Osteoblast (primary cell): ENCODE measurements around the gene COL27A1. TPM values are rescaled to one million over a fixed set of nuclear protein-coding genes. Genes with fewer than 3 reads are reported as not detected.
"Not testable (repeated sequence)": the region's sequence is repeated elsewhere in the genome, so short reads cannot be mapped to it uniquely, and the experiment has no call there.

Experiments used
- DNase-seq: peaks from one replicate; pipeline ENCODE4 v3.0.0; 2011; ENCODE audit warnings: low spot score, mixed read lengths; ENCODE audit not compliant: insufficient read length; ENCODE audit errors: missing footprints
- H2AFZ ChIP-seq: 2 replicates; pipeline ENCODE4 v1.6.0; 2011; ENCODE audit warnings: mild to moderate bottlenecking, low read length
- H3K27ac ChIP-seq: 2 replicates; pipeline ENCODE4 v1.5.1; 2011; ENCODE audit warnings: mild to moderate bottlenecking, low read depth, low read length, moderate library complexity
- H3K27me3 ChIP-seq: 2 replicates; pipeline ENCODE4 v1.6.0; 2012; ENCODE audit warnings: mild to moderate bottlenecking, control low read depth, inconsistent platforms, low read length, moderate library complexity; ENCODE audit not compliant: insufficient read depth
- H3K36me3 ChIP-seq: 2 replicates; pipeline ENCODE4 v1.5.1; 2011; ENCODE audit warnings: mild to moderate bottlenecking, low read length, control low read depth, moderate library complexity; ENCODE audit not compliant: insufficient read depth
- H3K4me1 ChIP-seq: 2 replicates; pipeline ENCODE4 v1.5.1; 2011; ENCODE audit warnings: mild to moderate bottlenecking, low read length, control low read depth, moderate library complexity; ENCODE audit not compliant: insufficient read depth
- H3K4me2 ChIP-seq: 2 replicates; pipeline ENCODE4 v1.6.0; 2011; ENCODE audit warnings: mild to moderate bottlenecking, low read length; ENCODE audit not compliant: insufficient read depth
- H3K4me3 ChIP-seq: fragments of 200-600 bp; sonication (generic); 3 replicates; pipeline ENCODE4 v1.5.1; 2012; ENCODE audit warnings: mild to moderate bottlenecking, low read length, inconsistent platforms; ENCODE audit not compliant: insufficient read depth
- H3K79me2 ChIP-seq: 2 replicates; pipeline ENCODE4 v1.6.0; 2012; ENCODE audit warnings: mild to moderate bottlenecking, low read length, control low read depth, inconsistent platforms; ENCODE audit not compliant: insufficient read depth
- H3K9me3 ChIP-seq: 2 replicates; pipeline ENCODE4 v1.5.1; 2011; ENCODE audit warnings: low read depth, low read length, control low read depth
- H4K20me1 ChIP-seq: 2 replicates; pipeline ENCODE4 v1.6.0; 2012; ENCODE audit warnings: mild to moderate bottlenecking, low read length, control low read depth; ENCODE audit not compliant: insufficient read depth
- CTCF ChIP-seq: IDR thresholded peaks from 2 replicates; pipeline ENCODE4 v1.5.1; 2011; ENCODE audit warnings: mild to moderate bottlenecking, low read depth, low read length, moderate library complexity; ENCODE audit errors: extremely low read depth
- total RNA-seq: library from RNA; depleted of rRNA; stranded (reverse); fragments of >200 nt; gene quantifications from 2 replicates; pipeline ENCODE4 v1.2.3, GENCODE V29; 2012

Gene COL27A1
- total RNA-seq, 1 donor = 10.1 TPM

GRCh38 chr9:114324492-114324891 lies 169.2 kb downstream of the COL27A1 start:
- no peaks in the 10 kb centered on the region for H3K27me3 ChIP-seq
- H3K79me2 ChIP-seq = no peaks in the 10 kb centered on the region
- peak; percentile 23 for DNase-seq
- no peak overlapping the region for H3K27ac ChIP-seq
- no peak overlapping the region for H3K4me2 ChIP-seq
- no peaks in the 10 kb centered on the region for H3K36me3 ChIP-seq
- H3K4me3 ChIP-seq = no peak overlapping the region
- no peaks in the 10 kb centered on the region for H4K20me1 ChIP-seq
- H2AFZ ChIP-seq = no peak overlapping the region
- peaks cover 7% of the 10 kb centered on the region for H3K4me1 ChIP-seq
- TF ChIP-seq CTCF = no peak
- H3K9me3 ChIP-seq = no peaks in the 10 kb centered on the region

- DNase-seq, H3K27me3 ChIP-seq, H3K4me2 ChIP-seq, H3K36me3 ChIP-seq, H3K4me3 ChIP-seq, H4K20me1 ChIP-seq, H3K9me3 ChIP-seq, H3K27ac ChIP-seq, H3K4me1 ChIP-seq, H3K79me2 ChIP-seq, H2AFZ ChIP-seq: not testable (repeated sequence)
Measured at GRCh38 chr9:114324965-114325364, 169.6 kb downstream of the COL27A1 start.

- not testable (repeated sequence) for H3K79me2 ChIP-seq, H2AFZ ChIP-seq, H3K4me3 ChIP-seq, H3K4me2 ChIP-seq, H3K27me3 ChIP-seq, H3K4me1 ChIP-seq, DNase-seq, H4K20me1 ChIP-seq, H3K36me3 ChIP-seq, H3K9me3 ChIP-seq, H3K27ac ChIP-seq
Measured at GRCh38 chr9:114325684-114326254, 170.4 kb downstream of the COL27A1 start.

- peaks cover 2% of the 10 kb centered on the region for H3K27me3 ChIP-seq
- TF ChIP-seq CTCF = no peak
- no peak overlapping the region for H2AFZ ChIP-seq
- no peaks in the 10 kb centered on the region for H3K36me3 ChIP-seq
- H3K9me3 ChIP-seq = no peaks in the 10 kb centered on the region
- no peak overlapping the region for H3K27ac ChIP-seq
- H3K4me2 ChIP-seq = no peak overlapping the region
- no peaks in the 10 kb centered on the region for H4K20me1 ChIP-seq
- no peak overlapping the region for H3K4me3 ChIP-seq
- DNase-seq = no peak
- no peaks in the 10 kb centered on the region for H3K4me1 ChIP-seq
- H3K79me2 ChIP-seq = no peaks in the 10 kb centered on the region
Measured at GRCh38 chr9:114327749-114328148, 172.4 kb downstream of the COL27A1 start.

- H3K4me2 ChIP-seq, DNase-seq, H3K27me3 ChIP-seq, H3K9me3 ChIP-seq, H3K36me3 ChIP-seq, H3K4me3 ChIP-seq, H3K4me1 ChIP-seq, H2AFZ ChIP-seq, H4K20me1 ChIP-seq, H3K27ac ChIP-seq, H3K79me2 ChIP-seq: not testable (repeated sequence)
Measured at GRCh38 chr9:114328357-114328820, 173.1 kb downstream of the COL27A1 start.

GRCh38 chr9:114328937-114329624 lies 173.7 kb downstream of the COL27A1 start:
- not testable (repeated sequence) for H3K36me3 ChIP-seq, H2AFZ ChIP-seq, H4K20me1 ChIP-seq, H3K4me3 ChIP-seq, H3K27ac ChIP-seq, H3K79me2 ChIP-seq, H3K27me3 ChIP-seq, DNase-seq, H3K9me3 ChIP-seq, H3K4me2 ChIP-seq, H3K4me1 ChIP-seq

GRCh38 chr9:114329625-114330022 lies 174.3 kb downstream of the COL27A1 start, which contains the start of gene ORM2:
Gene ORM2, plus strand, starts transcription at chr9:114329869. Its CDS starts 36 bp downstream, at chr9:114329905.
- H3K9me3 ChIP-seq, H2AFZ ChIP-seq, H3K27me3 ChIP-seq, H3K4me1 ChIP-seq, H4K20me1 ChIP-seq, H3K4me2 ChIP-seq, H3K79me2 ChIP-seq, DNase-seq, H3K27ac ChIP-seq, H3K36me3 ChIP-seq, H3K4me3 ChIP-seq: not testable (repeated sequence)
